HepG2 (cell line): ENCODE measurements around the gene DCTN2. TPM values are rescaled to one million over a fixed set of nuclear protein-coding genes. Genes with fewer than 3 reads are reported as not detected.

Experiments
- ATAD3A ChIP-seq: sonication (generic); formaldehyde crosslinking; IDR thresholded peaks from 2 replicates; pipeline ENCODE4 v1.4.0; 2020; ENCODE audit warnings: missing genetic modification reagents
- BORCS8-MEF2B ChIP-seq: sonication (generic); formaldehyde crosslinking; IDR thresholded peaks from 2 replicates; pipeline ENCODE4 v1.8.0; 2022; ENCODE audit warnings: mild to moderate bottlenecking, missing genetic modification reagents
- FOXO1 ChIP-seq: sonication (generic); formaldehyde crosslinking; IDR thresholded peaks from 2 replicates; pipeline ENCODE4 v1.4.0; 2020; ENCODE audit warnings: missing genetic modification reagents
- HMG20A ChIP-seq: IDR thresholded peaks from 2 replicates; pipeline ENCODE4 v1.6.1; 2016; ENCODE audit warnings: borderline replicate concordance
- HNF4A ChIP-seq: sonication (generic); formaldehyde crosslinking; IDR thresholded peaks from 2 replicates; pipeline ENCODE4 v1.4.0; 2020; ENCODE audit warnings: missing genetic modification reagents
- JARID2 ChIP-seq: sonication (generic); formaldehyde crosslinking; IDR thresholded peaks from 2 replicates; pipeline ENCODE4 v1.8.1; 2023; ENCODE audit warnings: missing genetic modification reagents, inconsistent platforms; ENCODE audit not compliant: insufficient replicate concordance
- JUNB ChIP-seq: sonication (generic); formaldehyde crosslinking; IDR thresholded peaks from 2 replicates; pipeline ENCODE4 v1.8.0; 2022; ENCODE audit warnings: missing genetic modification reagents, mild to moderate bottlenecking, borderline replicate concordance
- KAT8 ChIP-seq: IDR thresholded peaks from 2 replicates; pipeline ENCODE4 v1.6.1; 2016; ENCODE audit warnings: missing genetic modification reagents, missing compliant biosample characterization
- KDM5A ChIP-seq: fragments of 200-600 bp; sonication (generic); IDR thresholded peaks from 2 replicates; pipeline ENCODE4 v1.7.0; 2018; ENCODE audit warnings: antibody characterized with exemption, mild to moderate bottlenecking, low read length, borderline replicate concordance
- PHF8 ChIP-seq: sonication (generic); formaldehyde crosslinking; IDR thresholded peaks from 2 replicates; pipeline ENCODE4 v1.5.0; 2020; ENCODE audit warnings: missing genetic modification reagents
- THAP11 ChIP-seq: IDR thresholded peaks from 2 replicates; pipeline ENCODE4 v1.6.1; 2016; ENCODE audit warnings: missing biosample characterization, missing genetic modification reagents
- XBP1 ChIP-seq: sonication (generic); formaldehyde crosslinking; IDR thresholded peaks from 2 replicates; pipeline ENCODE4 v1.5.0; 2020; ENCODE audit warnings: missing genetic modification reagents
- ZBTB7B ChIP-seq: sonication (generic); formaldehyde crosslinking; IDR thresholded peaks from 2 replicates; pipeline ENCODE4 v1.4.0; 2020; ENCODE audit warnings: missing genetic modification reagents
- ZBTB8A ChIP-seq: sonication (generic); formaldehyde crosslinking; IDR thresholded peaks from 2 replicates; pipeline ENCODE4 v1.4.0; 2020; ENCODE audit warnings: mild to moderate bottlenecking, low read depth, missing genetic modification reagents, borderline replicate concordance
- ZFP82 ChIP-seq: sonication (generic); formaldehyde crosslinking; IDR thresholded peaks from 2 replicates; pipeline ENCODE4 v1.5.1; 2020; ENCODE audit warnings: mild to moderate bottlenecking, missing genetic modification reagents, borderline replicate concordance
- ZFX ChIP-seq: sonication (generic); formaldehyde crosslinking; IDR thresholded peaks from 2 replicates; pipeline ENCODE4 v1.4.0; 2020; ENCODE audit warnings: mild to moderate bottlenecking, low read depth, missing genetic modification reagents, moderate library complexity
- ZNF431 ChIP-seq: sonication (generic); formaldehyde crosslinking; IDR thresholded peaks from 2 replicates; pipeline ENCODE4 v1.9.0; 2022; ENCODE audit warnings: missing genetic modification reagents, low read depth, mild to moderate bottlenecking, borderline replicate concordance
- ZNF644 ChIP-seq: IDR thresholded peaks from 2 replicates; pipeline ENCODE4 v1.6.1; 2016; ENCODE audit warnings: low read depth
- ZNF674 ChIP-seq: sonication (generic); formaldehyde crosslinking; IDR thresholded peaks from 2 replicates; pipeline ENCODE4 v1.5.0; 2020; ENCODE audit warnings: low read depth, mild to moderate bottlenecking, missing genetic modification reagents
- ZNF766 ChIP-seq: sonication (generic); formaldehyde crosslinking; IDR thresholded peaks from 2 replicates; pipeline ENCODE4 v1.5.0; 2020; ENCODE audit warnings: missing genetic modification reagents, borderline replicate concordance
- polyA plus RNA-seq, 8 experiments: library from polyadenylated mRNA; depleted of rRNA in 3 of 8; stranded (reverse) in 7 of 8; unstranded in 1 of 8; fragments of >200 nt; fragmentation: Illumina TruSeq in 4 of 8; extraction: Trizol in 4 of 8; gene quantifications; 2 replicates each; pipeline versions ENCODE4 v1.2.1 to v1.2.3, GENCODE V29; 2011 to 2016; ENCODE audit warnings: low read depth in 4 of 8, missing spikeins in 1 of 8, mixed read lengths in 1 of 8; ENCODE audit not compliant: insufficient read depth in 1 of 8
- total RNA-seq, 5 experiments: library from RNA; depleted of rRNA; stranded (reverse); fragments of >200 nt; fragmentation: Illumina TruSeq; extraction: Trizol; gene quantifications; 2 replicates each; pipeline ENCODE4 v1.2.3, GENCODE V29; 2016; ENCODE audit warnings: low read depth in 1 of 5
- TF ChIP-seq, protein P1 (sequence below): sonication (generic); formaldehyde crosslinking; IDR thresholded peaks from 2 replicates; pipeline ENCODE4 v1.4.0; 2020; ENCODE audit warnings: missing genetic modification reagents
- TF ChIP-seq, protein P2 (sequence below): sonication (generic); formaldehyde crosslinking; IDR thresholded peaks from 2 replicates; pipeline ENCODE4 v1.4.0; 2020; ENCODE audit warnings: mild to moderate bottlenecking, missing genetic modification reagents
- TF ChIP-seq, protein P3 (sequence below): sonication (generic); formaldehyde crosslinking; IDR thresholded peaks from 2 replicates; pipeline ENCODE4 v1.9.0; 2021; ENCODE audit warnings: missing genetic modification reagents, borderline replicate concordance
- TF ChIP-seq, protein P4 (sequence below): conservative IDR thresholded peaks from 2 replicates; pipeline ENCODE4 v1.6.1; 2018; ENCODE audit warnings: missing genetic modification reagents

Gene DCTN2
- total and polyA plus RNA-seq, 2 of the 13 experiments (the other 11 are each of a cell fraction or from before 2014, with no cell fraction given): 72.0 to 77.4 TPM

DNA sequence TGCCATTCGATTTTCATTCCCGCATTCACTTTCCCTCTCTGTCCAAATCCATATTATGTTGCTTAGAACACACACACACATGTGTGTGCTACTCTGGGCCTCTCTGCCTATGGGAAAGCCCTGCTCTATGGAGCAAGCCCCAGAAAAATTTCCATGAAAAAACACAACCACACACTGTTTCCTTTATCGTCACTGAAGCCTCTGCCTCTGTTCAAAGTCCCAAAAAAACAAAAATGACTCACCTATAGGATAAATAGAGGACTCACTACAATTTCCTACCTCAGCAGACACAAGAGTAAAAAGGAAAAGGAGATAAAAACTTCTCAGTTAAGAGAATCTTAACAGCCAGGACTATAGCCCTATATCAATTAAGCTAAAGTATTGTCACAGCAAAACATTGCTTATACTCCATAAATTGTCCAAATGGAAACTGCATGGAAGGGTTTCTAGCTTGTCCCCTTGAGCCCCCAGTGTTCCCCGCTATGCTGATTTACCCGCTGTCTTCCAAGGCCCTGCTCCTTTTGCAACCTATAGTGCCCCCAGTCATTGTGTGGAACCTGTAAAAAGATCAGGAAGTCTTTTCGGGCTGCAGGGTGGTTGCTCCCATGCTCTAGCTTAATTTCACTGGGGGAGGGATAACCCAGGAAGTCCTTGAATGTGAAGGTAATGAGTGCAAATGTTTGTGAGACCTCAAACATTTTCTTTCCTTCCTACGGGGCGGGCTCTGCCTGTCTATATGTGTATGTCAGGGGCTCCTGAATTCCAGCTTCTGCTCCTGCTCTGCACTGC lies 32.9 kb upstream of the DCTN2 start (continued):
- TF ChIP-seq ZNF674 (CRISPR knock-in tag) (no peak), ATAD3A (CRISPR knock-in tag) (no peak), XBP1 (CRISPR knock-in tag) (no peak), HNF4A (CRISPR knock-in tag) (peak; percentile 79), KDM5A (peak; percentile 40; the same call in 1 of the 2 replicates), ZNF644 (no peak), ZNF766 (no peak), ZBTB8A (CRISPR knock-in tag) (no peak), ZBTB7B (CRISPR knock-in tag) (peak; percentile 44; the same call in 1 of the 2 replicates), KAT8 (CRISPR knock-in tag) (peak; percentile 31; the same call in 1 of the 2 replicates), BORCS8-MEF2B (CRISPR knock-in tag) (peak; percentile 42; the same call in 1 of the 2 replicates), ZFX (peak; percentile 25), ZNF431 (CRISPR knock-in tag) (no peak), HMG20A (peak; percentile 12; the same call in 1 of the 2 replicates), ZFP82 (CRISPR knock-in tag) (no peak), JARID2 (no peak), JUNB (peak; percentile 92), THAP11 (CRISPR knock-in tag) (peak; percentile 9; the same call in 1 of the 2 replicates), PHF8 (CRISPR knock-in tag) (no peak), FOXO1 (CRISPR knock-in tag) (peak; percentile 55; the same call in 1 of the 2 replicates)
- TF ChIP-seq, protein P1, sequence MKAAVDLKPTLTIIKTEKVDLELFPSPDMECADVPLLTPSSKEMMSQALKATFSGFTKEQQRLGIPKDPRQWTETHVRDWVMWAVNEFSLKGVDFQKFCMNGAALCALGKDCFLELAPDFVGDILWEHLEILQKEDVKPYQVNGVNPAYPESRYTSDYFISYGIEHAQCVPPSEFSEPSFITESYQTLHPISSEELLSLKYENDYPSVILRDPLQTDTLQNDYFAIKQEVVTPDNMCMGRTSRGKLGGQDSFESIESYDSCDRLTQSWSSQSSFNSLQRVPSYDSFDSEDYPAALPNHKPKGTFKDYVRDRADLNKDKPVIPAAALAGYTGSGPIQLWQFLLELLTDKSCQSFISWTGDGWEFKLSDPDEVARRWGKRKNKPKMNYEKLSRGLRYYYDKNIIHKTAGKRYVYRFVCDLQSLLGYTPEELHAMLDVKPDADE (CRISPR knock-in tag): no peak
- TF ChIP-seq, protein P2, sequence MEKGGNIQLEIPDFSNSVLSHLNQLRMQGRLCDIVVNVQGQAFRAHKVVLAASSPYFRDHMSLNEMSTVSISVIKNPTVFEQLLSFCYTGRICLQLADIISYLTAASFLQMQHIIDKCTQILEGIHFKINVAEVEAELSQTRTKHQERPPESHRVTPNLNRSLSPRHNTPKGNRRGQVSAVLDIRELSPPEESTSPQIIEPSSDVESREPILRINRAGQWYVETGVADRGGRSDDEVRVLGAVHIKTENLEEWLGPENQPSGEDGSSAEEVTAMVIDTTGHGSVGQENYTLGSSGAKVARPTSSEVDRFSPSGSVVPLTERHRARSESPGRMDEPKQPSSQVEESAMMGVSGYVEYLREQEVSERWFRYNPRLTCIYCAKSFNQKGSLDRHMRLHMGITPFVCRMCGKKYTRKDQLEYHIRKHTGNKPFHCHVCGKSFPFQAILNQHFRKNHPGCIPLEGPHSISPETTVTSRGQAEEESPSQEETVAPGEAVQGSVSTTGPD: no peak
- TF ChIP-seq, protein P3, sequence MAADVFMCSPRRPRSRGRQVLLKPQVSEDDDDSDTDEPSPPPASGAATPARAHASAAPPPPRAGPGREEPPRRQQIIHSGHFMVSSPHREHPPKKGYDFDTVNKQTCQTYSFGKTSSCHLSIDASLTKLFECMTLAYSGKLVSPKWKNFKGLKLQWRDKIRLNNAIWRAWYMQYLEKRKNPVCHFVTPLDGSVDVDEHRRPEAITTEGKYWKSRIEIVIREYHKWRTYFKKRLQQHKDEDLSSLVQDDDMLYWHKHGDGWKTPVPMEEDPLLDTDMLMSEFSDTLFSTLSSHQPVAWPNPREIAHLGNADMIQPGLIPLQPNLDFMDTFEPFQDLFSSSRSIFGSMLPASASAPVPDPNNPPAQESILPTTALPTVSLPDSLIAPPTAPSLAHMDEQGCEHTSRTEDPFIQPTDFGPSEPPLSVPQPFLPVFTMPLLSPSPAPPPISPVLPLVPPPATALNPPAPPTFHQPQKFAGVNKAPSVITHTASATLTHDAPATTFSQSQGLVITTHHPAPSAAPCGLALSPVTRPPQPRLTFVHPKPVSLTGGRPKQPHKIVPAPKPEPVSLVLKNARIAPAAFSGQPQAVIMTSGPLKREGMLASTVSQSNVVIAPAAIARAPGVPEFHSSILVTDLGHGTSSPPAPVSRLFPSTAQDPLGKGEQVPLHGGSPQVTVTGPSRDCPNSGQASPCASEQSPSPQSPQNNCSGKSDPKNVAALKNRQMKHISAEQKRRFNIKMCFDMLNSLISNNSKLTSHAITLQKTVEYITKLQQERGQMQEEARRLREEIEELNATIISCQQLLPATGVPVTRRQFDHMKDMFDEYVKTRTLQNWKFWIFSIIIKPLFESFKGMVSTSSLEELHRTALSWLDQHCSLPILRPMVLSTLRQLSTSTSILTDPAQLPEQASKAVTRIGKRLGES (CRISPR knock-in tag): no peak
- TF ChIP-seq, protein P4, sequence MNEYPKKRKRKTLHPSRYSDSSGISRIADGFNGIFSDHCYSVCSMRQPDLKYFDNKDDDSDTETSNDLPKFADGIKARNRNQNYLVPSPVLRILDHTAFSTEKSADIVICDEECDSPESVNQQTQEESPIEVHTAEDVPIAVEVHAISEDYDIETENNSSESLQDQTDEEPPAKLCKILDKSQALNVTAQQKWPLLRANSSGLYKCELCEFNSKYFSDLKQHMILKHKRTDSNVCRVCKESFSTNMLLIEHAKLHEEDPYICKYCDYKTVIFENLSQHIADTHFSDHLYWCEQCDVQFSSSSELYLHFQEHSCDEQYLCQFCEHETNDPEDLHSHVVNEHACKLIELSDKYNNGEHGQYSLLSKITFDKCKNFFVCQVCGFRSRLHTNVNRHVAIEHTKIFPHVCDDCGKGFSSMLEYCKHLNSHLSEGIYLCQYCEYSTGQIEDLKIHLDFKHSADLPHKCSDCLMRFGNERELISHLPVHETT (CRISPR knock-in tag): no peak; the same call in 1 of the 2 replicates
